ENCODE measurements around the gene FBXO48.

Gene FBXO48

GRCh38 chr2:68416081-68416675 is 50.9 kb downstream of the FBXO48 start:
- in situ Hi-C loops (cut with MboI; ENCODE audit: low sequenced_read_pairs), result no loop called here

GRCh38 chr2:68415521-68415920 is 51.6 kb downstream of the FBXO48 start:
- in situ Hi-C loops (cut with MboI; ENCODE audit: low sequenced_read_pairs), result no loop called here

DNA sequence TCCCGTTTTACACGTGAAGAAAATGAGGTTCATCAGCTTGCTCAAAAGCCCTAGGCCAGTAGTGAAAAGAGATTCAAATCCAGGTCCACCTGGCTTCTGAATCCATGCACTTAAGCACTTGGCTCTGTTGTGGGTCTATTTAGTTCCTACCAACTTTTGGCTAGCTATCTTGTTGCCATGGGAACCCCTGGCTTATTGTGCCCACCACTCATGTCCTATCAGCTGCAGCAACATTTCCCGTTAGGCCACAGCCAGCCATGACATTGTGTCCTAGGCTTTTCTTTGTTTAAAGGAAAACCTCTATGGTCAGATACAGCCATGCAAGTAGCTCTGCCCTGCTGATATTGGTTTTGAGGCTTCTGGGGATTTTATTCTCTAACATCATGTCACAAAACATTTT is 52.2 kb downstream of the FBXO48 start:
- in situ Hi-C loops (cut with MboI; ENCODE audit: low sequenced_read_pairs), result no loop called here

- in situ Hi-C loops (cut with MboI; ENCODE audit: low sequenced_read_pairs), result no loop called here
Observed at GRCh38 chr2:68414452-68414851, 52.6 kb downstream of the FBXO48 start.

DNA sequence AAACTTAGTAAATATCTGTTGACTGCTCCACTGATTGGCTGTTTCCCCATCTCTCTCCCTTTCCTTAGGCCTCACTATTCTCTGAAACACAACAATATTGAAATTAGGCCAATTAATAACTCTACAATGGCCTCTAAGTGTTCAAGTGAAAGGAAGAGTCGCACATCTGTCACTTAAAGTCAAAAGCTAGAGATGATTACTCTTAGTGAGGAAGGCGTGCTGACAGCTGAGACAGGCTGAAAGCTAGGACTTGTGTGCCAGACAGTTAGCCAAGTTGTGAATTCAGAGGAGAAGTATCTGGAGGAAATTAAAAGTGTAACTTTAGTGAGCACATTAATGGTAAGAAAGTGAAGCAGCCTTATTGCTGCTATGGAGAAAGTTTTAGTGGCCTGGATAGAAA is 53.6 kb downstream of the FBXO48 start:
- in situ Hi-C loops (cut with MboI; ENCODE audit: low sequenced_read_pairs), result no loop called here

DNA sequence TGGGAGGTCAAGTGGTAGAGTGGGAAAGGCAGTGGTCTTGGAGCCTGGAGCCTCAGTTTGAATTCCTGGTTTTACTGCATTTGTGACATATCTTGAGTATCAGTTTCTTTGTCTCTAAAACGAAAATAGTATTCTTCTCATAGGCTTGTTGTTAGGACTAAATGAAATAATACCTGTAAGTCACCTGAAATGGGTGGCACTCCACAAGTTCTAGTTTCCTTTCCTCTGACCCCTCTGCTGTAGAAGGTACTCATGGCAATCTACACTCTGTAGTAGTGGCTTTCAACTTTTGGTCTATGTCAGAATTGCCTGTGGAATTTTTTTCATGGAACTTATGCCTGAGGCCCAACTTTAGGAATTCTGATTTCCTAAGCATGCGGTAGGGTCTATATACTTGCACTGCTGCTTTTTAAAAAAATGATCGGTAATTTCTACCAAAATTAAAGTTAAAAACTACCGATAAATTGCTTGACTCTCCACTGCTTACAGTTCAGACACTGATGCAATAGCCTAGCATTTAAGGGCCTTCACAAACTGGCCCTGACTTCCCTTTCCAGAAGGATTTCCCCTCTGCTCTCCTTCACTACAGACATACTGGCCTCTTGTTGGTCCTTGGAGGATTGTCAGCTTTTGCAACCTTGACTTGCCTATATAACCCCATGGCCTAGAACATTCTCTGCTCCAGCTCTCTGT is 54.8 kb downstream of the FBXO48 start:
- in situ Hi-C loops (cut with MboI; ENCODE audit: low sequenced_read_pairs), result no loop called here

DNA sequence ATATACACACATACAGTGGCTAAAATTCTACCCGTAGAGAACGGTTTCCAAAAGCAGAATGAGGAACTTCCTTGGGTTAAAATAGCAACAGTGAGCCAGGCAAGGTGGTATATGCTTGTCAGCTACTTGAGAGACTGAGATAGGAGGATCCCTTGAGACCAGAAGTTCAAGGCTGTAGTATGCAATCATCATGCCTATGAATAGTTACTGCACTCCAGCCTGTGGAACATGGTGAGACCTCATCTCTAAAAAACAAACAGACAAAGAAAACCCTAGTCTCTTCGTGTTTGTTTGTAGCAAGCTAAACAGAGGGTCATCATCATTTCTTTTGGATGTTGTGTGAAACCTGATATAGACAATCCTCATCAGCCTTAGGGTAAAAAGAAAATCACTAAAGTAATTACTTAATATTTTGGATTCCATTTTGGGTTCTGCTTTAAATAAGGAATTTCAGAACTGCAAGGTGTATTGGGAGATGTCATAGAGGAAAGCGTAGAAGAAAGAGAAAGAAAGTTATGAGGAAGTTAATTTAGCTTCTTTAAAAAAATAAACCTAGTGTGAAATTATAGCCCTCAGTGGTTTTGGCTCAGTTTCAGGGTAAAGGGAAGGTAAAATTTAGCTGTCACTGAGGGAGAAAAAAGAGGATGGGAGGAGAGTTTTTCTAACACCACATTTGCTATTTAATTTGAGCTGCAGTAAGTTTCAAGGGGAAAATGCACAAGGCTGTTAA is 55.5 kb downstream of the FBXO48 start:
- in situ Hi-C loops (cut with MboI; ENCODE audit: low sequenced_read_pairs), result no loop called here

Data from HL-60/S4 treated with retinoic acid at 250 ng/mL for 4 days and 3 days (cell line).